C4-2B (cell line): ENCODE results near the gene MYCN.

Source experiments
- CTCF ChIP-seq: fragments of 450-650 bp; conservative IDR thresholded peaks from 2 replicates; pipeline ENCODE4 v1.5.1; 2017; ENCODE audit warnings: mild to moderate bottlenecking
- ZFX ChIP-seq: fragments of 450-650 bp; IDR thresholded peaks from 2 replicates; pipeline ENCODE4 v1.6.1; 2017

GRCh38 chr2:15893689-15894480 is 46.5 kb upstream of the MYCN start:
- no peak for TF ChIP-seq CTCF
- TF ChIP-seq ZFX, result no peak
